ENCODE data around the gene SETD1B.

DNA sequence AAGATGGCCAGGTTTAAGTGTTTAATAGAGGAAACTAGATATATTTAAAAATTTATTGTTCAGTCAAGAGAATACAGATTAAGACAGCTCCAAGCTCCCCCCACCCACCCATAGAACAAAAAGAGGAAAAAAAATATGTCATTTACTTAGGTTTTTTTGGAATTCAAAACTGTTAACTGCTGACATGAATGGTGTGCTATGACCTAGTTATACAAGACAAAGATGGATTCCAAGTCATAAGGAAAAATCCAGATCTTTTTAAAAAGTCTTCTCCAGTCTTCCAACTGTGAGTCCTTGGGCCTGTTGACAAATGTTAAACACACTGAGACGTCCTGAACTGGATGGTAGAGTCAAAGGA is 1.3 kb upstream of the SETD1B start:
- no peak for TF ChIP-seq EZH2 (IDR thresholded peaks at IDR 0.05; ENCODE audit: borderline replicate concordance, low read depth, low read length, poor library complexity, severe bottlenecking)
- TF ChIP-seq, protein P1, sequence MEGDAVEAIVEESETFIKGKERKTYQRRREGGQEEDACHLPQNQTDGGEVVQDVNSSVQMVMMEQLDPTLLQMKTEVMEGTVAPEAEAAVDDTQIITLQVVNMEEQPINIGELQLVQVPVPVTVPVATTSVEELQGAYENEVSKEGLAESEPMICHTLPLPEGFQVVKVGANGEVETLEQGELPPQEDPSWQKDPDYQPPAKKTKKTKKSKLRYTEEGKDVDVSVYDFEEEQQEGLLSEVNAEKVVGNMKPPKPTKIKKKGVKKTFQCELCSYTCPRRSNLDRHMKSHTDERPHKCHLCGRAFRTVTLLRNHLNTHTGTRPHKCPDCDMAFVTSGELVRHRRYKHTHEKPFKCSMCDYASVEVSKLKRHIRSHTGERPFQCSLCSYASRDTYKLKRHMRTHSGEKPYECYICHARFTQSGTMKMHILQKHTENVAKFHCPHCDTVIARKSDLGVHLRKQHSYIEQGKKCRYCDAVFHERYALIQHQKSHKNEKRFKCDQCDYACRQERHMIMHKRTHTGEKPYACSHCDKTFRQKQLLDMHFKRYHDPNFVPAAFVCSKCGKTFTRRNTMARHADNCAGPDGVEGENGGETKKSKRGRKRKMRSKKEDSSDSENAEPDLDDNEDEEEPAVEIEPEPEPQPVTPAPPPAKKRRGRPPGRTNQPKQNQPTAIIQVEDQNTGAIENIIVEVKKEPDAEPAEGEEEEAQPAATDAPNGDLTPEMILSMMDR (conservative IDR thresholded peaks at IDR 0.05; ENCODE audit: low read depth, low read length) = no peak

Data from A673 (cell line).